Heart left ventricle (tissue), 16 donors: ENCODE measurements around the gene CDH12. TPM values are rescaled to one million over a fixed set of nuclear protein-coding genes. Genes with fewer than 3 reads are reported as not detected.

Experiments used
- ATAC-seq, 4 donors: fragments of 200-7000 bp; cut with Tn5 transposase; one replicate each; pipeline ENCODE4 v1.9.1; 2020 to 2022; ENCODE audit warnings: moderate library complexity in 4 of 4, mild to moderate bottlenecking in 3 of 4, moderate number of reproducible peaks in 1 of 4
- DNase-seq, 5 donors: peaks; one replicate each; pipeline ENCODE4 v3.0.0-alpha.2; 2020
- H3K27ac ChIP-seq, 12 donors: fragments of 200-600 bp; sonication (generic) in 4 of 12; one replicate each; pipeline versions ENCODE4 v1.5.0 to v1.8.0; 2016 to 2022; ENCODE audit warnings: mild to moderate bottlenecking in 2 of 12
- H3K27me3 ChIP-seq, 9 donors: fragments of 200-600 bp; sonication (generic) in 2 of 9; one replicate each; pipeline versions ENCODE4 v1.5.1 to v1.8.0; 2016 to 2022; ENCODE audit warnings: mild to moderate bottlenecking in 3 of 9
- H3K36me3 ChIP-seq, 9 donors: fragments of 200-600 bp; sonication (generic) in 2 of 9; one replicate each; pipeline versions ENCODE4 v1.5.0 to v1.8.0; 2018 to 2022; ENCODE audit warnings: mild to moderate bottlenecking in 2 of 9
- H3K4me1 ChIP-seq, 12 donors: fragments of 200-600 bp; sonication (generic) in 4 of 12; one replicate each; pipeline versions ENCODE4 v1.5.0 to v1.8.0; 2016 to 2022; ENCODE audit warnings: mild to moderate bottlenecking in 3 of 12
- H3K4me3 ChIP-seq, 12 donors: fragments of 200-600 bp; sonication (generic) in 4 of 12; one replicate each; pipeline versions ENCODE4 v1.5.0 to v1.8.0; 2017 to 2022; ENCODE audit warnings: mild to moderate bottlenecking in 9 of 12, moderate library complexity in 4 of 12
- H3K9me3 ChIP-seq, 12 donors: fragments of 200-600 bp; sonication (generic) in 4 of 12; one replicate each; pipeline versions ENCODE4 v1.5.0 to v1.8.0; 2016 to 2022; ENCODE audit warnings: mild to moderate bottlenecking in 1 of 12
- POLR2A ChIP-seq, 2 donors: fragments of 450-650 bp; IDR thresholded peaks; one replicate each; pipeline ENCODE4 v1.6.1; 2017; ENCODE audit warnings: antibody characterized with exemption in 2 of 2, mild to moderate bottlenecking in 2 of 2, moderate library complexity in 2 of 2
- WGBS, 4 donors: extraction: QIAGEN DNeasy Blood & Tissue Kit in 2 of 4; methylation state at CpG; one replicate each; pipeline versions ENCODE4 v1.1.5 to v1.1.7; 2013 to 2018; 5-methylcytosine and 5-hydroxymethylcytosine counted together
- intact Hi-C, 10 donors: fragments of 100-400 bp; cut with DNase I; formaldehyde crosslinking; loops; one replicate each; pipeline versions ENCODE4 v1.11.1 to v1.14.2; 2022
- polyA plus RNA-seq, 2 donors: library from polyadenylated mRNA; stranded (reverse); fragments of 200-250 nt; gene quantifications; one replicate each; pipeline ENCODE4 v1.2.3, GENCODE V29; 2013
- total RNA-seq, 9 donors: library from RNA; depleted of rRNA in 2 of 9; stranded (reverse); fragments of >200 nt in 2 of 9; fragmentation: NEBNext Ultra II Directional in 3 of 9; extraction: Animal tissue kit (Norgen Biotek cat#: 25700) in 3 of 9; gene quantifications; one replicate each; pipeline versions ENCODE4 v1.1.0 to v1.2.4, GENCODE V29; 2016 to 2023
- TF ChIP-seq, protein P1 (sequence below), 12 donors: fragments of 200-600 bp; sonication (generic) in 4 of 12; IDR thresholded peaks; one replicate each; pipeline versions ENCODE4 v1.5.0 to v1.8.0; 2018 to 2022; ENCODE audit warnings: antibody characterized with exemption in 12 of 12, mild to moderate bottlenecking in 5 of 12
- donor health status: ischemic (EF 13 %, LVEDD 7.1; RV severe dilation, severe dysfunction).
- donor health status: healthy with polysubstance abuse.
- donor health status: DM: no; HTN: yes; CAD: no.
- donor health status: DM: no; HTN: no; CAD: no.
- donor health status: ischemic (EF 25% LVEDD 6.9; RV normal size, moderate dysfunction).
- donor health status: ischemic (EF 25% LVEDD 5.7; RV mildly dilated, moderate dysfunction).
- donor health status: healthy.
- donor health status: DM: yes; HTN: yes; CAD: no.
- donor health status: ischemic (EF 35%, LVEDD 5.7; RV mildly dilated, moderate dysfunction).
- donor health status: nonischemic (EF 11% LVEDD 7.7; RV severe dilation, severe dysfunction).
- donor health status: DM: yes; HTN: yes; CAD: no.
- donor health status: PGD.
- donor health status: ischemic (EF 29% LVEDD 5.4; RV normal size, mild dysfunction).
- donor health status: nonischemic (EF 23%, LVEDD 6.1; RV moderate dilation, normal function).

Gene CDH12
- total and polyA plus RNA-seq, 11 donors, result 0.11 TPM; not detected in 10

DNA sequence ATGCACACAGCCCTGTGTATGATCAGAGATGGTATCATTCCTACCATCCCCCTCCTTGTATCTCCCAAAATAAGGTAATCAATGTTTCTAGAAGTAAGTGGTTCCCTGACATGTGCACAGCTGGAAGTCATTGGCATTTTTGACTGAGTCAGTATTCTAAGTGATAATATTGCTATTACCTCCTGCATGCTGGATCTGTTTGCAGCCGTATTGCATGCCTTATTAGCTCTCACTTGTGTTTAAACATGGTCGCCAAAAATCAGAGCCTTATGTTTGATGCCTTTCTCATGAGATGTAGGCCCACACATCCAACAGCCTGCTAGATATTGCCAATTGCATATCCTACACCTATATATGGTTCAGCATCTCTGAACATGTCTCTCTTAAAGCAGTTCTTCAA lies 254.3 kb downstream of the CDH12 start:
- H3K27ac ChIP-seq, result no peak overlapping the region
- no peak overlapping the region for H3K4me3 ChIP-seq
- ATAC-seq (no peak), DNase-seq (no peak)
- no peaks in the 10 kb centered on the region for H3K27me3 ChIP-seq
- no peaks in the 10 kb centered on the region for H3K36me3 ChIP-seq
- intact Hi-C loops, result no loop called here
- 71 to 86% (median 82%) methylated on average over 2 of the region's 2 CpGs for WGBS, 4 donors
- TF ChIP-seq, protein P1, sequence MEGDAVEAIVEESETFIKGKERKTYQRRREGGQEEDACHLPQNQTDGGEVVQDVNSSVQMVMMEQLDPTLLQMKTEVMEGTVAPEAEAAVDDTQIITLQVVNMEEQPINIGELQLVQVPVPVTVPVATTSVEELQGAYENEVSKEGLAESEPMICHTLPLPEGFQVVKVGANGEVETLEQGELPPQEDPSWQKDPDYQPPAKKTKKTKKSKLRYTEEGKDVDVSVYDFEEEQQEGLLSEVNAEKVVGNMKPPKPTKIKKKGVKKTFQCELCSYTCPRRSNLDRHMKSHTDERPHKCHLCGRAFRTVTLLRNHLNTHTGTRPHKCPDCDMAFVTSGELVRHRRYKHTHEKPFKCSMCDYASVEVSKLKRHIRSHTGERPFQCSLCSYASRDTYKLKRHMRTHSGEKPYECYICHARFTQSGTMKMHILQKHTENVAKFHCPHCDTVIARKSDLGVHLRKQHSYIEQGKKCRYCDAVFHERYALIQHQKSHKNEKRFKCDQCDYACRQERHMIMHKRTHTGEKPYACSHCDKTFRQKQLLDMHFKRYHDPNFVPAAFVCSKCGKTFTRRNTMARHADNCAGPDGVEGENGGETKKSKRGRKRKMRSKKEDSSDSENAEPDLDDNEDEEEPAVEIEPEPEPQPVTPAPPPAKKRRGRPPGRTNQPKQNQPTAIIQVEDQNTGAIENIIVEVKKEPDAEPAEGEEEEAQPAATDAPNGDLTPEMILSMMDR (IDR thresholded peaks at IDR 0.05), result no peak
- TF ChIP-seq POLR2A (IDR thresholded peaks at IDR 0.05), result no peak
- H3K4me1 ChIP-seq, result no peaks in the 10 kb centered on the region
- no peaks in the 10 kb centered on the region for H3K9me3 ChIP-seq

DNA sequence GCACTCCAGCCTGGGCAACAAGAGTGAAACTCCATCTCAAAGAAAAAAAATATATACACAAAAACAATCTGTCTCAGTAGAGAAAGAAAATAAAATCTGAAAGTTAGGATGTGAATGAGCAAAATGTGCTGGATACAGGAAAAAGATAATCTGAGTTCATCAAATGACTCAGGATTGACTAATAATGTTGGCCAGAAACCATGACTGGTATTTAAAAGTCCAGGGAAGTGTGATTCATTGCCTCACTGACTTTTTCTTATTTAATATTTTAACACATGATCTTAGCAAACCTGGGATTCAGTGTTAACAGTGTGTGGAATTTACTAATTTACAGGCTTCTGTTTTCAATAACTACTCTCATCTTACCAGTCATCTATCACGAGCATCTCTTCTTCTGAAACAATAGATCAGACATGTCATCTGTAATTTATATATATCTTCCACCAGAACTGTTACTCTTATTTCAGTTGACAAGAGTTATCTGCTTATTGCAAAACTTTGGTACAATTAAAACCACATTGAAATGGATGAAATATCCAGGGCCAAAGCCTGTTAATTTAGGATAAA lies 256.7 kb downstream of the CDH12 start:
- Histone ChIP-seq H3K4me3 (no peak overlapping the region), H3K27me3 (no peaks in the 10 kb centered on the region), H3K4me1 (no peaks in the 10 kb centered on the region), H3K9me3 (no peaks in the 10 kb centered on the region), H3K36me3 (no peaks in the 10 kb centered on the region), H3K27ac (no peak overlapping the region)
- intact Hi-C loops, result no loop called here
- WGBS, 4 donors, result 74 to 88% (median 82%) methylated on average over 1 of the region's 1 CpG
- DNase-seq (no peak), ATAC-seq (no peak)
- no peak for TF ChIP-seq POLR2A (IDR thresholded peaks at IDR 0.05)
- TF ChIP-seq, protein P1 (IDR thresholded peaks at IDR 0.05), result no peak

DNA sequence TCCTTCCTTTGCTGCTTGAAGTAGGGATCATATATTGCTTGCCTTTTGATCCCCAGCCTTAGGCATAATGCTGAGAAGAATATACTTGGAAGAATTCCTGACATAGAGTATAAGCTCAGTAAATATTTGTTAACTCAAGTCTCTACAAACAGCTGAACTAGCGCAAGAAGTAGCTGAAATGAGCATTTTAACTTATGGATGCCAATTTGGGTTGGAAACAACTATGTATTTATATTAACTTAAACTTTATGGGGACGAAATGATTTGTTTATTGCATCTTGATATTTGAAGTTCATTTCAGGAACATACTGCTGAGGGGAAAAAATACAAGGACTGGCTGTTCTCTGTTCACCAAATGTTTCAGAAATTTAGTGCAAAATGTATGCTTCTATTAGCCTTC lies 258.7 kb downstream of the CDH12 start:
- Histone ChIP-seq H3K9me3 (no peaks in the 10 kb centered on the region), H3K27me3 (no peaks in the 10 kb centered on the region), H3K4me3 (no peak overlapping the region), H3K4me1 (no peaks in the 10 kb centered on the region), H3K36me3 (no peaks in the 10 kb centered on the region), H3K27ac (no peak overlapping the region)
- WGBS, 4 donors, result 77 to 84% (median 79%) methylated on average over 2 of the region's 2 CpGs
- no peak for ATAC-seq
- DNase-seq, result no peak
- intact Hi-C loops, result no loop called here
- TF ChIP-seq POLR2A (IDR thresholded peaks at IDR 0.05), result no peak
- TF ChIP-seq, protein P1 (IDR thresholded peaks at IDR 0.05), result no peak

DNA sequence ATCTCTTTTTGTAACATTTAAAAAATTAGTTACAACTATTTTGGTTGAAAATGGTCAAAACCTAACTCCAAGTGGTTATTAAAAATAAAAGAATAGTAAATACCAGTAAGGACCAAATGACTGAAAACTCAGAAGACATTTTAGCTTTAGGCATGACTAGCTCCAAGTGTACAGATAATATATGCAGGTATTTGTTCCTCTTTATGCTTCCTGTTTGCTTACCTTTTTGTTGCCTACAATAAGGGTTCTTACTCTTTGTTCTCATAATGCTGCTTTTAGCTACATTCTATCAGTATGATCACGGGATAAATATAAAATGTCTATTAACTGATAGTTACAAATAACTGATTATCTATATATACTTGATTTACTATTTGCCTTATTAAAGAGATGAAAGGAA lies 259.6 kb downstream of the CDH12 start:
- 74 to 92% (median 87%) methylated on average over 1 of the region's 1 CpG for WGBS, 4 donors
- no peak for ATAC-seq

More for the DNA sequence above, 259.6 kb downstream of the CDH12 start:
- no peak overlapping the region for H3K4me3 ChIP-seq
- intact Hi-C loops, result no loop called here
- no peak overlapping the region for H3K27ac ChIP-seq
- H3K36me3 ChIP-seq, result no peaks in the 10 kb centered on the region
- no peak for DNase-seq
- no peaks in the 10 kb centered on the region for H3K9me3 ChIP-seq
- TF ChIP-seq, protein P1 (IDR thresholded peaks at IDR 0.05), result no peak
- no peak for TF ChIP-seq POLR2A (IDR thresholded peaks at IDR 0.05)
- no peaks in the 10 kb centered on the region for H3K27me3 ChIP-seq
- no peaks in the 10 kb centered on the region for H3K4me1 ChIP-seq
